HEK293 (cell line): ENCODE measurements around the gene CADPS.

Experiments
- CTCF ChIA-PET: fragments of 350-600 bp; formaldehyde crosslinking; extraction: SDS; loops from one replicate; lab custom pipeline; 2021; ENCODE audit warnings: antibody characterized with exemption; lab: Yijun Ruan, JAX
- POLR2A ChIA-PET: fragments of 300-600 bp; formaldehyde crosslinking; extraction: SDS; loops from one replicate; lab custom pipeline; 2020; ENCODE audit warnings: antibody characterized with exemption, inconsistent platforms; lab: Yijun Ruan, JAX
- H3K27ac ChIP-seq: fragments of 200-500 bp; sonication (Bioruptor generic); 2 replicates; pipeline ENCODE4 v1.5.1; 2014; ENCODE audit warnings: low read depth, low read length, control low read depth, inconsistent platforms; ENCODE audit errors: extremely low read depth
- H3K36me3 ChIP-seq, 2 experiments: fragments of 200-500 bp in 1 of 2; sonication (Bioruptor generic) in 1 of 2; 1 replicate in 1 of 2; 2 replicates in 1 of 2; pipeline ENCODE4 v1.5.1; 2014 to 2017; ENCODE audit warnings: inconsistent platforms in 2 of 2, low read length in 2 of 2; ENCODE audit not compliant: control insufficient read depth in 2 of 2, insufficient read depth in 1 of 2
- H3K4me1 ChIP-seq: fragments of 200-500 bp; sonication (Bioruptor generic); 2 replicates; pipeline ENCODE4 v1.5.1; 2014; ENCODE audit warnings: mild to moderate bottlenecking, low read length, inconsistent platforms; ENCODE audit not compliant: control insufficient read depth, insufficient read depth
- H3K4me3 ChIP-seq: 2 replicates; pipeline ENCODE4 v1.5.1; 2011; ENCODE audit warnings: low read depth, mild to moderate bottlenecking, control low read depth, low read length, moderate library complexity
- H3K9me3 ChIP-seq: fragments of 200-500 bp; sonication (Bioruptor generic); 2 replicates; pipeline ENCODE4 v1.5.1; 2014; ENCODE audit warnings: low read depth, low read length, inconsistent platforms; ENCODE audit not compliant: control insufficient read depth, insufficient read depth
- FEZF1 ChIP-seq: fragments of 450-650 bp; formaldehyde crosslinking; IDR thresholded peaks from 2 replicates; pipeline ENCODE4 v1.5.1; 2016; ENCODE audit warnings: missing biosample characterization, missing genetic modification characterization
- GLIS2 ChIP-seq: fragments of 450-650 bp; formaldehyde crosslinking; IDR thresholded peaks from 2 replicates; pipeline ENCODE4 v1.5.1; 2016; ENCODE audit warnings: missing biosample characterization, missing genetic modification characterization
- HOXC10 ChIP-seq: sonication (generic); formaldehyde crosslinking; IDR thresholded peaks from 2 replicates; pipeline ENCODE4 v1.8.1; 2023; ENCODE audit warnings: mild to moderate bottlenecking, missing genetic modification reagents
- HOXD13 ChIP-seq: sonication (generic); formaldehyde crosslinking; IDR thresholded peaks from 2 replicates; pipeline ENCODE4 v1.8.0; 2022; ENCODE audit warnings: missing genetic modification reagents, borderline replicate concordance
- MYNN ChIP-seq: fragments of 450-650 bp; formaldehyde crosslinking; IDR thresholded peaks from 2 replicates; pipeline ENCODE4 v1.5.1; 2016; ENCODE audit warnings: missing biosample characterization, missing genetic modification characterization, borderline replicate concordance
- OSR2 ChIP-seq: fragments of 450-650 bp; formaldehyde crosslinking; IDR thresholded peaks from 2 replicates; pipeline ENCODE4 v1.5.1; 2016; ENCODE audit warnings: missing biosample characterization, missing genetic modification characterization
- PRDM1 ChIP-seq: fragments of 450-650 bp; formaldehyde crosslinking; IDR thresholded peaks from 2 replicates; pipeline ENCODE4; 2016; ENCODE audit warnings: missing biosample characterization, missing genetic modification characterization
- PRDM10 ChIP-seq: fragments of 450-650 bp; formaldehyde crosslinking; IDR thresholded peaks from 2 replicates; pipeline ENCODE4 v1.5.1; 2016; ENCODE audit warnings: missing biosample characterization, missing genetic modification characterization
- SALL2 ChIP-seq: fragments of 450-650 bp; formaldehyde crosslinking; IDR thresholded peaks from 2 replicates; pipeline ENCODE4 v1.5.0; 2017; ENCODE audit warnings: missing biosample characterization, mild to moderate bottlenecking, missing genetic modification characterization, borderline replicate concordance
- WT1 ChIP-seq: fragments of 450-650 bp; formaldehyde crosslinking; IDR thresholded peaks from 2 replicates; pipeline ENCODE4 v1.5.1; 2016; ENCODE audit warnings: missing biosample characterization, missing genetic modification characterization
- ZIC2 ChIP-seq: fragments of 450-650 bp; formaldehyde crosslinking; IDR thresholded peaks from 2 replicates; pipeline ENCODE4 v1.5.1; 2016; ENCODE audit warnings: missing biosample characterization, missing genetic modification characterization
- ZNF133 ChIP-seq: fragments of 450-650 bp; formaldehyde crosslinking; IDR thresholded peaks from 2 replicates; pipeline ENCODE4 v1.5.1; 2016; ENCODE audit warnings: missing biosample characterization, missing genetic modification characterization
- ZNF138 ChIP-seq: fragments of 450-650 bp; formaldehyde crosslinking; IDR thresholded peaks from 2 replicates; pipeline ENCODE4 v1.5.1; 2016; ENCODE audit warnings: missing biosample characterization, missing genetic modification characterization, borderline replicate concordance
- ZNF23 ChIP-seq: fragments of 450-650 bp; formaldehyde crosslinking; IDR thresholded peaks from 2 replicates; pipeline ENCODE4 v1.5.1; 2016; ENCODE audit warnings: missing biosample characterization, missing genetic modification characterization, borderline replicate concordance
- ZNF280C ChIP-seq: fragments of 450-650 bp; formaldehyde crosslinking; IDR thresholded peaks from 2 replicates; pipeline ENCODE4 v1.5.1; 2016; ENCODE audit warnings: missing biosample characterization, missing genetic modification characterization
- ZNF311 ChIP-seq: fragments of 450-650 bp; formaldehyde crosslinking; IDR thresholded peaks from 2 replicates; pipeline ENCODE4 v1.5.1; 2017; ENCODE audit warnings: missing biosample characterization, missing genetic modification characterization, borderline replicate concordance
- ZNF335 ChIP-seq: fragments of 450-650 bp; formaldehyde crosslinking; conservative IDR thresholded peaks from 2 replicates; pipeline ENCODE4 v1.5.1; 2016; ENCODE audit warnings: missing biosample characterization, missing genetic modification characterization
- ZNF404 ChIP-seq: fragments of 450-650 bp; formaldehyde crosslinking; IDR thresholded peaks from 2 replicates; pipeline ENCODE4 v1.5.1; 2017; ENCODE audit warnings: missing biosample characterization, missing genetic modification characterization
- ZNF48 ChIP-seq: fragments of 450-650 bp; formaldehyde crosslinking; IDR thresholded peaks from 2 replicates; pipeline ENCODE4 v1.5.1; 2016; ENCODE audit warnings: missing biosample characterization, missing genetic modification characterization
- ZNF513 ChIP-seq: fragments of 450-650 bp; IDR thresholded peaks from 2 replicates; pipeline ENCODE4 v1.5.1; 2018; ENCODE audit warnings: missing biosample characterization, missing genetic modification characterization
- ZNF514 ChIP-seq: fragments of 450-650 bp; formaldehyde crosslinking; IDR thresholded peaks from 2 replicates; pipeline ENCODE4 v1.5.1; 2016; ENCODE audit warnings: missing biosample characterization, missing genetic modification characterization
- ZNF529 ChIP-seq: fragments of 450-650 bp; formaldehyde crosslinking; IDR thresholded peaks from 2 replicates; pipeline ENCODE4 v1.5.1; 2017; ENCODE audit warnings: missing genetic modification characterization, missing biosample characterization; ENCODE audit not compliant: insufficient replicate concordance
- ZNF548 ChIP-seq: fragments of 450-650 bp; formaldehyde crosslinking; IDR thresholded peaks from 2 replicates; pipeline ENCODE4 v1.5.1; 2016; ENCODE audit warnings: missing biosample characterization, missing genetic modification characterization
- ZNF549 ChIP-seq: fragments of 450-650 bp; IDR thresholded peaks from 2 replicates; pipeline ENCODE4 v1.5.1; 2018; ENCODE audit warnings: missing biosample characterization, missing genetic modification characterization, mild to moderate bottlenecking, inconsistent platforms, moderate library complexity
- ZNF555 ChIP-seq: fragments of 450-650 bp; formaldehyde crosslinking; conservative IDR thresholded peaks from 2 replicates; pipeline ENCODE4 v1.5.1; 2017; ENCODE audit warnings: missing biosample characterization, mild to moderate bottlenecking, missing genetic modification characterization, inconsistent platforms
- ZXDB ChIP-seq: fragments of 450-650 bp; formaldehyde crosslinking; IDR thresholded peaks from 2 replicates; pipeline ENCODE4 v1.5.1; 2016; ENCODE audit warnings: missing biosample characterization, missing genetic modification characterization
- TF ChIP-seq, protein P1 (sequence below): fragments of 450-650 bp; formaldehyde crosslinking; IDR thresholded peaks from 2 replicates; pipeline ENCODE4 v1.5.1; 2017; ENCODE audit warnings: missing biosample characterization, missing genetic modification characterization

CADPS gene

GRCh38 chr3:62723166-62723913, 151.9 kb downstream of the CADPS start:
- Histone ChIP-seq H3K36me3 (no peaks in the 10 kb centered on the region), H3K27ac (no peak overlapping the region), H3K9me3 (no peaks in the 10 kb centered on the region), H3K4me1 (no peaks in the 10 kb centered on the region), H3K4me3 (no peak overlapping the region)
- ChIA-PET CTCF (interaction anchor here (0.5 kb wide), 1 partner anchor 471 kb away, joined by 3 read pairs; no protein-coding TSS in a partner anchor), POLR2A (no interaction called here)
- TF ChIP-seq WT1 (tag by site-specific recombination) (no peak), ZNF48 (tag by site-specific recombination) (no peak), PRDM10 (tag by site-specific recombination) (no peak), ZNF138 (tag by site-specific recombination) (no peak), FEZF1 (tag by site-specific recombination) (no peak), ZNF23 (tag by site-specific recombination) (no peak), ZNF549 (tag by site-specific recombination) (no peak), ZNF513 (no peak), ZNF404 (tag by site-specific recombination) (no peak), ZNF133 (no peak), ZNF311 (no peak), OSR2 (tag by site-specific recombination) (no peak)
- TF ChIP-seq, protein P1, sequence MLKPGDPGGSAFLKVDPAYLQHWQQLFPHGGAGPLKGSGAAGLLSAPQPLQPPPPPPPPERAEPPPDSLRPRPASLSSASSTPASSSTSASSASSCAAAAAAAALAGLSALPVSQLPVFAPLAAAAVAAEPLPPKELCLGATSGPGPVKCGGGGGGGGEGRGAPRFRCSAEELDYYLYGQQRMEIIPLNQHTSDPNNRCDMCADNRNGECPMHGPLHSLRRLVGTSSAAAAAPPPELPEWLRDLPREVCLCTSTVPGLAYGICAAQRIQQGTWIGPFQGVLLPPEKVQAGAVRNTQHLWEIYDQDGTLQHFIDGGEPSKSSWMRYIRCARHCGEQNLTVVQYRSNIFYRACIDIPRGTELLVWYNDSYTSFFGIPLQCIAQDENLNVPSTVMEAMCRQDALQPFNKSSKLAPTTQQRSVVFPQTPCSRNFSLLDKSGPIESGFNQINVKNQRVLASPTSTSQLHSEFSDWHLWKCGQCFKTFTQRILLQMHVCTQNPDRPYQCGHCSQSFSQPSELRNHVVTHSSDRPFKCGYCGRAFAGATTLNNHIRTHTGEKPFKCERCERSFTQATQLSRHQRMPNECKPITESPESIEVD (tag by site-specific recombination) = no peak

DNA sequence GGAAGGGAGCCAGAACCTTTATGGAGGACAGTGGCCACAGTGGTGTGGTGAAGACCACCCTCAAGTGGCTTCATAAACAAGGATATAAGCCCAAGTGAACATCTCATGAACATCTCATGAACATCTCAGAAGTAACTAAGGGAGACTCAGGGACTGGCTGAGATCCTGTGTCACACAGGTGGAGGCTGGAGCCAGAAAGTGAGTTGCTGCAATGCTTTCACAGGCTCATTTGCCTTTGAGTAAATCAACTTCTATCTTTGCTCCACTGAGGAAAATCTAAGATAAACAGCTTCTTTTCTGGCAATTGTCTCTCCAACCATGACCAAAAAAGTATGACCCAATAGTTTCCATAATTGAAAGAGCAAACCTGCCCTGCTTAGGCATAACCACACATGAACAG, 152.9 kb downstream of the CADPS start:
- H3K4me3 ChIP-seq = no peak overlapping the region
- no peak overlapping the region for H3K27ac ChIP-seq
- no peaks in the 10 kb centered on the region for H3K4me1 ChIP-seq
- no peaks in the 10 kb centered on the region for H3K9me3 ChIP-seq
- POLR2A ChIA-PET = no interaction called here
- CTCF ChIA-PET = interaction anchor here (0.5 kb wide), 1 partner anchor 472 kb away, joined by 3 read pairs; no protein-coding TSS in a partner anchor
- H3K36me3 ChIP-seq = no peaks in the 10 kb centered on the region
- TF ChIP-seq ZNF280C (tag by site-specific recombination) (no peak), HOXD13 (CRISPR knock-in tag) (no peak), ZNF555 (tag by site-specific recombination) (no peak), ZNF529 (tag by site-specific recombination) (no peak), SALL2 (no peak), MYNN (tag by site-specific recombination) (no peak), ZNF335 (tag by site-specific recombination) (no peak), ZXDB (tag by site-specific recombination) (no peak), ZNF548 (tag by site-specific recombination) (no peak), GLIS2 (tag by site-specific recombination) (no peak), ZNF514 (tag by site-specific recombination) (no peak), PRDM1 (tag by site-specific recombination) (no peak), HOXC10 (no peak), ZIC2 (tag by site-specific recombination) (no peak)
